Trophoblast cell (in vitro differentiated cells and primary cell): ENCODE results near the gene HS3ST2.

Experiments
- DNase-seq, 2 donors: peaks; one replicate each; pipeline ENCODE4 v3.0.0-alpha.2; 2016
- H2AFZ ChIP-seq: 2 replicates; pipeline ENCODE4 v1.6.1; 2013; ENCODE audit warnings: low read length, moderate library complexity, mild to moderate bottlenecking; ENCODE audit not compliant: insufficient read depth, poor library complexity
- H2AK5ac ChIP-seq: 2 replicates; pipeline ENCODE4 v1.6.1; 2013; ENCODE audit warnings: mild to moderate bottlenecking, low read length
- H2BK120ac ChIP-seq: 2 replicates; pipeline ENCODE4 v1.6.1; 2013; ENCODE audit warnings: low read length, mild to moderate bottlenecking, moderate library complexity; ENCODE audit not compliant: insufficient read depth, poor library complexity
- H2BK12ac ChIP-seq: 2 replicates; pipeline ENCODE4 v1.6.1; 2013; ENCODE audit warnings: mild to moderate bottlenecking, low read length, moderate library complexity
- H2BK5ac ChIP-seq: 2 replicates; pipeline ENCODE4 v1.6.1; 2013; ENCODE audit warnings: low read length, low read depth, moderate library complexity, mild to moderate bottlenecking; ENCODE audit not compliant: poor library complexity
- H3K14ac ChIP-seq: 2 replicates; pipeline ENCODE4 v1.6.1; 2013; ENCODE audit warnings: mild to moderate bottlenecking, low read length
- H3K18ac ChIP-seq: 2 replicates; pipeline ENCODE4 v1.6.1; 2013; ENCODE audit warnings: mild to moderate bottlenecking, low read length
- H3K23ac ChIP-seq: 2 replicates; pipeline ENCODE4 v1.6.1; 2013; ENCODE audit warnings: low read length
- H3K27ac ChIP-seq: 2 replicates; pipeline ENCODE4 v1.5.1; 2013; ENCODE audit warnings: low read depth, mild to moderate bottlenecking, inconsistent platforms, low read length, moderate library complexity
- H3K27me3 ChIP-seq: 2 replicates; pipeline ENCODE4 v1.6.1; 2013; ENCODE audit warnings: inconsistent platforms, mild to moderate bottlenecking, low read length, moderate library complexity; ENCODE audit not compliant: insufficient read depth
- H3K36me3 ChIP-seq, 2 experiments: 1 replicate in 1 of 2; 2 replicates in 1 of 2; pipeline ENCODE4 v1.6.1; 2013; ENCODE audit warnings: low read length in 2 of 2, mild to moderate bottlenecking in 2 of 2, moderate library complexity in 1 of 2; ENCODE audit not compliant: insufficient read depth in 2 of 2, control insufficient read depth in 1 of 2
- H3K4ac ChIP-seq: 2 replicates; pipeline ENCODE4 v1.6.1; 2013; ENCODE audit warnings: low read depth, mild to moderate bottlenecking, low read length, moderate library complexity
- H3K4me1 ChIP-seq, 2 experiments: 1 replicate in 1 of 2; 2 replicates in 1 of 2; pipeline ENCODE4 v1.6.1; 2013; ENCODE audit warnings: low read length in 2 of 2, mild to moderate bottlenecking in 2 of 2, moderate library complexity in 1 of 2; ENCODE audit not compliant: insufficient read depth in 2 of 2, control insufficient read depth in 1 of 2
- H3K4me2 ChIP-seq: 2 replicates; pipeline ENCODE4 v1.6.1; 2013; ENCODE audit warnings: inconsistent platforms, mild to moderate bottlenecking, low read length, moderate library complexity
- H3K4me3 ChIP-seq: 2 replicates; pipeline ENCODE4 v1.5.1; 2013; ENCODE audit warnings: mild to moderate bottlenecking, low read depth, low read length, inconsistent platforms
- H3K79me1 ChIP-seq: one replicate; pipeline ENCODE4 v1.6.1; 2013; ENCODE audit warnings: low read length
- H3K79me2 ChIP-seq: 2 replicates; pipeline ENCODE4 v1.6.1; 2013; ENCODE audit warnings: low read length, mild to moderate bottlenecking; ENCODE audit not compliant: control insufficient read depth, insufficient read depth, poor library complexity
- H3K9ac ChIP-seq: 2 replicates; pipeline ENCODE4 v1.6.1; 2013; ENCODE audit warnings: mild to moderate bottlenecking, low read length
- H3K9me3 ChIP-seq: 2 replicates; pipeline ENCODE4 v1.6.1; 2013; ENCODE audit warnings: low read depth, mild to moderate bottlenecking, control low read depth, inconsistent platforms, low read length; ENCODE audit not compliant: insufficient read depth
- H4K12ac ChIP-seq: 2 replicates; pipeline ENCODE4 v1.6.1; 2013; ENCODE audit warnings: low read depth, mild to moderate bottlenecking, low read length, moderate library complexity
- H4K8ac ChIP-seq: 2 replicates; pipeline ENCODE4 v1.6.1; 2013; ENCODE audit warnings: low read depth, mild to moderate bottlenecking, low read length, moderate library complexity
- H4K91ac ChIP-seq: one replicate; pipeline ENCODE4 v1.6.1; 2013; ENCODE audit warnings: low read depth, mild to moderate bottlenecking, low read length, moderate library complexity
- WGBS: extraction: QIAGEN DNeasy Blood & Tissue Kit; methylation state at CpG from one replicate; pipeline ENCODE4 v1.1.7; 2013; ENCODE audit warnings: missing lambda C conversion rate; ENCODE audit not compliant: insufficient read length, insufficient coverage; ENCODE audit errors: extremely low coverage; 5-methylcytosine and 5-hydroxymethylcytosine counted together

Gene HS3ST2

DNA sequence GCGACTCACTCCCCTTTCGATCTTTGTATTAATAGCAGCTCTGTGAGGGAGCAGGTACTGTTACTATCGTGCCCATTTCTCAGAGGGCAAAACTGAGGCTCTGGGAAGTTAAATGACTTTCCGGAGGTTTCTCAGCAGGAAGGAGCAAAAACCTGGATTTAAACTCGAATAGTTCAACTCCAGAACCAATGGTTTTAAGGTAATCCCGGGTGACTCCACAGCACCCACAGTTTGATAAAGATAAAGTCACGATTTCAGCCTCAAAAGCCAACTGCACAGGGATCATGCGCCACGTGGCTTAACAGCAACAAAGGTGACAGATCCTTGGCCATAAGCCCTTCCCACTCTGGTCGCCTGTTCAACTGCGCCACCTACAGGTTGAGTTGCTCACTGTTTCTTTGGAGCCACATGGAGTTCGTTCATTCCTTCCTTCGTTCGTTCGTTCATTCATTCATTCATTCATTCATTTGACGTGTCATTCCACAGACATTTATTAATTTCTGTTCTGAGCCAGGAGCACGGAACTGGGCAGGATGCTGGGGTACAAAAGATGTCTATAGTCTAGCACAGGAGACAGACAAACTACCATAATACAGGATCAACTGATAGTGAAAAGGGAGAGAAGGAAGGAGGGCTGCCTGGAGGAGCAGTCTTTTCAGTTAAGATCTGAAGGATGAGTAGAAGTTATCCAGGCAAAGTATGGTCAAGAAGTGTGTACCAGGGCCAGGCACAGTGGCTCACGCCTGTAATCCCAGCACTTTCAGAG is 134.8 kb downstream of the HS3ST2 start:
- no peak overlapping the region for H3K23ac ChIP-seq
- H3K79me1 ChIP-seq, result no peaks in the 10 kb centered on the region
- H2BK120ac ChIP-seq, result no peak overlapping the region
- H3K4me1 ChIP-seq, result no peaks in the 10 kb centered on the region
- no peak overlapping the region for H4K8ac ChIP-seq
- no peaks in the 10 kb centered on the region for H3K79me2 ChIP-seq
- no CpG with 5 or more reads among the region's 18 CpGs for WGBS
- H3K4ac ChIP-seq, result no peak overlapping the region
- H2AK5ac ChIP-seq, result no peak overlapping the region
- no peak overlapping the region for H3K4me3 ChIP-seq
- H3K14ac ChIP-seq, result no peak overlapping the region
- no peak overlapping the region for H2BK12ac ChIP-seq
- H4K91ac ChIP-seq, result no peak overlapping the region
- DNase-seq, result peak; percentile 18 to 52
- H4K12ac ChIP-seq, result no peak overlapping the region
- H3K4me2 ChIP-seq, result no peak overlapping the region
- no peak overlapping the region for H3K18ac ChIP-seq
- no peaks in the 10 kb centered on the region for H3K27me3 ChIP-seq
- no peaks in the 10 kb centered on the region for H3K36me3 ChIP-seq
- H2BK5ac ChIP-seq, result no peak overlapping the region
- no peak overlapping the region for H3K27ac ChIP-seq
- no peak overlapping the region for H2AFZ ChIP-seq
- H3K9ac ChIP-seq, result no peak overlapping the region
- peaks cover 1% of the 10 kb centered on the region for H3K9me3 ChIP-seq

DNA sequence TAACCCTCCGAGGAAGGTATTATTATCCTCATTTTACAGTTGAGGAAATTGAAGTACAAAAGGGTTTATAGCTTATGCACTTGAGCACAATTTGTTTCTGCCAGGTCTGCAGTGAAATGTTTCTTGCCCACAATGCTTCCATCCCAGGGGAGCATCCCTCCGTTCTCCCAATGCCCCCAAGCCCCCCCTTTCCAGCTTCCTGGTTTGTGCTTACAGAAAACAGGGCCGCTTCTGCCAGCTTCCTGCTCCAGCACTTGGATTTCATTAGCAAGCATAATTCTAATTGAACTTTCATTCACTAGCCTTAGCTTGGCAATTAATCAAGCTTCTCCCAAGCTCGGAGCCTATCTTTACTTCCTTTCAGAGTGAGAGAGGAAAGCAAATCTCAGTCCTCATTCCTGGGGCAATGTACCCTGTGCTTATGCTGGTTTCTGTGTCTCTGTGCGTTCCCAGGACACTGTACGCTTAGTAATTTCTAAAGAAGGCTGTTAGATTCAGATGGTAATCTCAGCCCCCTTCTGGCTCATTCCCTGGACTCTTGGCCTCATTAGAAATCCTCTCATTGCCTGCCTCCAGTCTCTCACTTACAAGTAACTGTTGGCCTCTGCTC is 141.6 kb downstream of the HS3ST2 start:
- Histone ChIP-seq H4K12ac (no peak overlapping the region), H2BK12ac (no peak overlapping the region), H3K4ac (no peak overlapping the region), H3K4me3 (no peak overlapping the region), H3K9ac (no peak overlapping the region), H2AFZ (no peak overlapping the region), H3K79me1 (no peaks in the 10 kb centered on the region), H3K18ac (no peak overlapping the region), H2AK5ac (no peak overlapping the region), H3K9me3 (no peaks in the 10 kb centered on the region), H3K4me1 (no peaks in the 10 kb centered on the region), H3K79me2 (no peaks in the 10 kb centered on the region), H3K27me3 (no peaks in the 10 kb centered on the region), H4K8ac (no peak overlapping the region), H2BK120ac (no peak overlapping the region), H3K14ac (no peak overlapping the region), H3K4me2 (no peak overlapping the region), H3K36me3 (no peaks in the 10 kb centered on the region), H2BK5ac (no peak overlapping the region), H4K91ac (no peak overlapping the region), H3K23ac (no peak overlapping the region), H3K27ac (no peak overlapping the region)
- no CpG with 5 or more reads among the region's 6 CpGs for WGBS
- DNase-seq, result no peak

DNA sequence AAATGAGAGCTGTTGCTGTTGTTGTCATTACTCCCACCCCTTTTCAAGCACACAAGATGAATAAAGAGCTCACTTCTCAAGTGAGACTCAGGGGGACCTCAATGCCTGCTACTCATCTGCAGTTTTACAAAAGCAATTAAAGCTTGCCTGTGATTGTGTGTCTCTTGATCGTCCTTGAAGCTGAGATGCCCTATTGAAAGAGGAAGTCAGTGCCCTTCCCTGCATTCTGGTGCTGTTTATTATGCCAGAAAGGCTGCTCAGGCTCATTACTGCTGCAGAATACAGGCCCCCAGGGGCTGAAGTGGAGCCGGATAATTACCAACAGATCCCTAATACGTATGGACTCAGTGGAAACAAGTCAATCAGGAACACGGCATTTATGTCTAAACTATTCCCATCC is 147.2 kb downstream of the HS3ST2 start:
- Histone ChIP-seq H4K12ac (no peak overlapping the region), H4K8ac (no peak overlapping the region), H3K14ac (no peak overlapping the region), H2BK12ac (no peak overlapping the region), H3K4me3 (no peak overlapping the region), H3K4me2 (no peak overlapping the region), H3K9ac (no peak overlapping the region), H2BK120ac (no peak overlapping the region), H2AK5ac (no peak overlapping the region), H4K91ac (no peak overlapping the region), H3K79me2 (no peaks in the 10 kb centered on the region), H3K36me3 (no peaks in the 10 kb centered on the region), H3K79me1 (no peaks in the 10 kb centered on the region), H3K4ac (no peak overlapping the region), H2BK5ac (no peak overlapping the region), H3K9me3 (peaks cover 4% of the 10 kb centered on the region), H3K4me1 (no peaks in the 10 kb centered on the region), H2AFZ (no peak overlapping the region), H3K18ac (no peak overlapping the region), H3K27me3 (no peaks in the 10 kb centered on the region), H3K27ac (no peak overlapping the region), H3K23ac (no peak overlapping the region)
- DNase-seq, result no peak
- WGBS, result no CpG with 5 or more reads among the region's 4 CpGs

DNA sequence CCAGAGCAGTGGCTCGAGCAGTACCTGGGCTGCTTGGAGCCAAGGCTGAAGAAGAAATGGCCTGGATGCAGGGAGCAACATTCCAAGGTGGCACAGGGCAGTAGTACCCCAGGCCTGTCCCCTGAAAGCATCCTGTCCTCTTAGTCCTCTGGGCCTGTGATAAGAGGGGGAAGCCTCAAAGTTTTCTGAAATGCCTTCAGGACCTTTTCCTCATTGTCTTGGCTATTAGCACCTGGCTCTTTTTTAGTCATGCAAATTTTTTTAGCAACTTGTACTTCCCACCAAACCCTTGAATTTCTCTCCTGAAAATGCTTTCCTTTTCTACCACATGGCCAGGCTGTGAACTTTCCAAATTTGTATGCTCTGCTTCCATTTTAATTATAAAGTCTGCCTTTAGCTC is 148.9 kb downstream of the HS3ST2 start:
- no peak overlapping the region for H3K4me3 ChIP-seq
- no peak overlapping the region for H3K4ac ChIP-seq
- no peak overlapping the region for H3K18ac ChIP-seq
- no peak overlapping the region for H3K23ac ChIP-seq
- no peak overlapping the region for H2AFZ ChIP-seq
- H4K91ac ChIP-seq, result no peak overlapping the region
- H2BK12ac ChIP-seq, result no peak overlapping the region
- H3K79me1 ChIP-seq, result no peaks in the 10 kb centered on the region
- H4K12ac ChIP-seq, result no peak overlapping the region
- DNase-seq, result no peak
- no peak overlapping the region for H2AK5ac ChIP-seq
- H3K4me2 ChIP-seq, result no peak overlapping the region
- H2BK5ac ChIP-seq, result no peak overlapping the region
- no peaks in the 10 kb centered on the region for H3K36me3 ChIP-seq
- H3K14ac ChIP-seq, result no peak overlapping the region
- H3K79me2 ChIP-seq, result no peaks in the 10 kb centered on the region
- H2BK120ac ChIP-seq, result no peak overlapping the region
- H3K9ac ChIP-seq, result no peak overlapping the region
- WGBS, result no CpG with 5 or more reads among the region's 1 CpG
- H3K27me3 ChIP-seq, result no peaks in the 10 kb centered on the region
- peaks cover 4% of the 10 kb centered on the region for H3K9me3 ChIP-seq
- no peaks in the 10 kb centered on the region for H3K4me1 ChIP-seq
- no peak overlapping the region for H4K8ac ChIP-seq
- H3K27ac ChIP-seq, result no peak overlapping the region
